Fibroblast of mammary gland (primary cell): ENCODE results near the gene AKAP6.

Experiments used
- DNase-seq: peaks from one replicate; pipeline ENCODE4 v3.0.0-alpha.2; 2010; ENCODE audit warnings: low read depth
- H3K4me3 ChIP-seq: 2 replicates; pipeline ENCODE4 v1.5.1; 2011; ENCODE audit warnings: low read depth, mild to moderate bottlenecking, low read length, moderate library complexity; ENCODE audit not compliant: control insufficient read depth
- TF ChIP-seq, protein P1 (sequence below): conservative IDR thresholded peaks from 2 replicates; pipeline ENCODE4 v1.5.1; 2011; ENCODE audit warnings: low read depth, low read length, inconsistent platforms; ENCODE audit not compliant: control insufficient read depth, insufficient read depth

AKAP6 gene

DNA sequence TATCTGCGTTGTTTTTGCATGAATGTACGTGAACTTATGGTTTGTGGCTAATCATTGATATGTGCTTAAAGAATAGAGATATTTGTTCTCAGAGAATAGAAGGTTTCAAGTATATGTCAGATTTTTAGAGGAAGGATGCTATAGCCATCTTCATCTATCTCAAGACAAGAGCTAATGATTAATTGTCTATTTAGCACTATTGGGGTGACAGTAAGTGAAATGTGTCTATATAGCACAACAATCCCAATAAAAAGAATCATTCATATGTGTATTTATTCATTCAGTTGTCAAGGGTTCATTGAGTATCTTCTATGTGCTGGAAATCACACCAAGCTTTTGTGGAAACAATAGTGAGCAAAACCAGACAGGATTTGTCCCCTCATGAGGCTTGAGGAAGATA, 310.1 kb downstream of the AKAP6 start:
- TF ChIP-seq, protein P1, sequence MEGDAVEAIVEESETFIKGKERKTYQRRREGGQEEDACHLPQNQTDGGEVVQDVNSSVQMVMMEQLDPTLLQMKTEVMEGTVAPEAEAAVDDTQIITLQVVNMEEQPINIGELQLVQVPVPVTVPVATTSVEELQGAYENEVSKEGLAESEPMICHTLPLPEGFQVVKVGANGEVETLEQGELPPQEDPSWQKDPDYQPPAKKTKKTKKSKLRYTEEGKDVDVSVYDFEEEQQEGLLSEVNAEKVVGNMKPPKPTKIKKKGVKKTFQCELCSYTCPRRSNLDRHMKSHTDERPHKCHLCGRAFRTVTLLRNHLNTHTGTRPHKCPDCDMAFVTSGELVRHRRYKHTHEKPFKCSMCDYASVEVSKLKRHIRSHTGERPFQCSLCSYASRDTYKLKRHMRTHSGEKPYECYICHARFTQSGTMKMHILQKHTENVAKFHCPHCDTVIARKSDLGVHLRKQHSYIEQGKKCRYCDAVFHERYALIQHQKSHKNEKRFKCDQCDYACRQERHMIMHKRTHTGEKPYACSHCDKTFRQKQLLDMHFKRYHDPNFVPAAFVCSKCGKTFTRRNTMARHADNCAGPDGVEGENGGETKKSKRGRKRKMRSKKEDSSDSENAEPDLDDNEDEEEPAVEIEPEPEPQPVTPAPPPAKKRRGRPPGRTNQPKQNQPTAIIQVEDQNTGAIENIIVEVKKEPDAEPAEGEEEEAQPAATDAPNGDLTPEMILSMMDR, result no peak
- H3K4me3 ChIP-seq, result no peak overlapping the region
- no peak for DNase-seq

DNA sequence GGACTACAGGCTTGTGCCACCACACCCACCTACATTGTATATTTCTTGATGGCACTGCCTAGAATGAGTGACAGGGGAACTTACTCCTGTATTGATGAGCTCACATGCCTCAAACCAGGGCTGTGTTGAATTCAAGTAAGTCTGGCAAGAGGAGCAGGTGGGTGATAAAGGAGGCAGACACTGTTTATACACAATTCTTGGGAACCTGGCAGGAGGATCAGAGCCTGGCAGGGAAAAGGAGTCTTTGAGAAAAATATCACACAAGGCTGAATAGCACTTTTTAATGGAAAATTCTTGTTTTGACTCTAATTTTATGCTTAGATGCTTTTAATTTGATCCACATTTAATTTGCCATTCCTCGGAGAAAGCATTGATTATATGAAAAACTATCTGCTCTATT, 316.5 kb downstream of the AKAP6 start:
- DNase-seq, result no peak
- TF ChIP-seq, protein P1, result no peak
- H3K4me3 ChIP-seq, result no peak overlapping the region

DNA sequence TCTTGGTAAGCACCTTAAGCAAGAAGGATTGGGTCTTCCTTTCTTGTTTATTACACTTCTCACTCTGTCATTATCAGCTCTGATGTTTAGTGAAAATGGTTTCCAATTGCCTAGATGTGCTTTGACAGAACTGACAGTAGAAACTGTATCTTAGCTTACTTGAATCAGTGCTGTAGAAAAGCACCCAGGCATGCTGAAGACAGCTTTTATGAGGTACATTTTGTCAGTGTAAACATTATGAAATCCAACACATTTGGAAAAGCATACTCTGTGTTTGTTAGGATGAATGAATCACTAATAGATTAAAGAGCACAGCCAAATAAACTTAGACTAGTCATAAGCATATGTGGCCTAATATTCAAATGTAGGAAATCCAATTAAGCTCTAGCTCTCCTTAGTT, 319.3 kb downstream of the AKAP6 start:
- TF ChIP-seq, protein P1, result no peak

DNA sequence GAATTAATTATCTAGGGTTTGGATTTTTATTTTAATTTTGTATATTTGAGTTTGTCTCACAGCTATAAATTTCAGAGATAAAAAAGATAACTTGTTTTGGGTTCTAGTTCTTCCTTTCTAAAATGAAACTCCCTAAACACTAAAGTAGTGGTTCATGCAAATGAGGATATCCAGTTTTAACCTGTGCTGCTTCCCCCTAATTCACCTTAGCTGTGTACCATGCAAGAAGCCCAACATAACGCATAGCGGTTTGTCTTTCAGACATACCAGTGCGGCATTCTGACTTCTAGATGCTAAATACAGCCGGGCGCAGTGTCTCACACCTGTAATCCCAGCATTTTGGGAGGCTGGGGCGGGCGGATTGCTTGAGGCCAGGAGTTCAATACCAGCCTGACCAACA, 320.9 kb downstream of the AKAP6 start:
- no peak overlapping the region for H3K4me3 ChIP-seq
- TF ChIP-seq, protein P1, result no peak
- no peak for DNase-seq

More for the DNA sequence above, 319.3 kb downstream of the AKAP6 start:
- H3K4me3 ChIP-seq, result no peak overlapping the region
- peak; percentile 90 for DNase-seq

DNA sequence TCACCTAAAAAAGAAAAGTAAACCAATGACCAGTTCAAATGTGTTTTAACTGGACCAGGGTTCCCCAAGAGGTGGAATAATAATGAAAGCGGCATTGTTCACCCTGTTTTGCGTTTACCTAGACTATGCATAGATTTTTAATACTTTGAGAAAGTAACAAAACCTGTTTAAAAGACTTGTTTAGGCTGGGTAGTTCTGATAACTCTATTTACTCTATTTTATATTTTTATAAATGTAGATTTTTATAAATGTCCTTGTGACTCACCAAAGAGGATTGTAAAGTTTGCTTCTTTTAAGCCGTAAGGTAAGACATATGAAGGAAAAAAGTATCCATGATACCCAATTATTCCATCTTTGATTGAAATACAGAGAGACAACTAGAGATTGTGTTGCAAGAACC, 321.6 kb downstream of the AKAP6 start:
- no peak overlapping the region for H3K4me3 ChIP-seq
- DNase-seq, result no peak
- TF ChIP-seq, protein P1, result no peak

DNA sequence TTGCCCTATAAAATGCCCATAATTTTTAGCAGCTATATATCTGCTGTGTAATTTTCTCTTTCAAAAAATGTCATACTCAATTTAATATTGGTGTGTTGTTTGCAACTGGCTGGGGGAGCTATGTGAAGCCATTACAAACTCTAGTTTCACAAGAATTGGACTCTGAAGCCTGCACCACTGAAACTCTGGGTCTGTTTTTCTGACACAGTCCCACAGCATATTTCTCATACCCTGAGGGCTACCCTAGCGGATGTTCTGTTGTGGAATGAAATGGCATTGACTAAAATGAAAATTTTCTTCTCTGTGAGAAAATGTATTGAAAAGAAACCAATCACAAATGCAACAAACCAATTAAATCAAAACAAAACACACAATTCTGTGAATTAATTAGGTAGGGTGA, 325.0 kb downstream of the AKAP6 start:
- DNase-seq, result no peak
- TF ChIP-seq, protein P1, result no peak
- no peak overlapping the region for H3K4me3 ChIP-seq

DNA sequence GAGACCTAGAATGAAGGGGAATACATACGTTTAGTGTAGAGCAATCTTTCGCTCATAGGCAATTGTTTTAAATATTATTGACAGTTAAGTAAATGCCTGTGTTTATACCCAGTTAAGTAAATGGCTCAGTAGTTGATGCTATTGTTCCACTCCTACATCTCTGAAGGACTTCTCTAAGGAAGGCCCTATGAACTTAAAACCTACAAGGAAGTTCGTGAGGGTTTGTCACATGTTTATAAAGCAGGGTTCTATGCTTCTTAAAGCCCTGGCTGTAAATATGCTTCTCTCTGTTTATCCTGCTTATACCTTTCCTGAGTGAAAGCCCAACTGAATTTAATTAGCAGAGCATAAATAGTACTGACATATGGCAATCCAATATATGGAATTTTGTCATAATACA, 327.5 kb downstream of the AKAP6 start:
- no peak for DNase-seq
- H3K4me3 ChIP-seq, result no peak overlapping the region
- TF ChIP-seq, protein P1, result no peak
